Hepatocyte (in vitro differentiated cells): ENCODE results near the gene RASGRF2. TPM values are rescaled to one million over a fixed set of nuclear protein-coding genes. Genes with fewer than 3 reads are reported as not detected.

Experiments
- DNase-seq: peaks from one replicate; pipeline ENCODE4 v3.0.0-alpha.2; 2016; ENCODE audit warnings: low spot score
- H2AFZ ChIP-seq: fragments of 200-600 bp; sonication (generic); 2 replicates; pipeline ENCODE4 v1.6.0; 2016; ENCODE audit warnings: antibody characterized with exemption, mild to moderate bottlenecking
- H3K27ac ChIP-seq: fragments of 200-600 bp; sonication (generic); 2 replicates; pipeline ENCODE4 v1.5.1; 2016; ENCODE audit warnings: mild to moderate bottlenecking
- H3K27me3 ChIP-seq: fragments of 200-600 bp; sonication (generic); 2 replicates; pipeline ENCODE4 v1.6.1; 2016
- H3K36me3 ChIP-seq: fragments of 200-600 bp; sonication (generic); replicated peaks from 2 replicates; pipeline ENCODE4 v1.5.1; 2016; ENCODE audit warnings: low read depth; ENCODE audit not compliant: insufficient read depth
- H3K4me1 ChIP-seq: fragments of 200-600 bp; sonication (generic); 2 replicates; pipeline ENCODE4 v1.5.1; 2016; ENCODE audit warnings: mild to moderate bottlenecking, moderate library complexity; ENCODE audit not compliant: insufficient read depth
- H3K4me2 ChIP-seq: fragments of 200-600 bp; sonication (generic); 2 replicates; pipeline ENCODE4 v1.6.0; 2016
- H3K4me3 ChIP-seq: fragments of 200-600 bp; sonication (generic); 2 replicates; pipeline ENCODE4 v1.5.1; 2016; ENCODE audit warnings: mild to moderate bottlenecking
- H3K79me2 ChIP-seq: fragments of 200-600 bp; sonication (generic); 2 replicates; pipeline ENCODE4 v1.6.0; 2017; ENCODE audit warnings: mild to moderate bottlenecking
- H3K9me2 ChIP-seq: fragments of 200-600 bp; sonication (generic); replicated peaks from 2 replicates; pipeline ENCODE4 v1.6.0; 2017; ENCODE audit warnings: mild to moderate bottlenecking; ENCODE audit not compliant: insufficient read depth
- H3K9me3 ChIP-seq: fragments of 200-600 bp; sonication (generic); 2 replicates; pipeline ENCODE4 v1.5.1; 2016; ENCODE audit warnings: low read depth, mild to moderate bottlenecking
- H4K20me1 ChIP-seq: fragments of 200-600 bp; sonication (generic); 2 replicates; pipeline ENCODE4 v1.6.0; 2016; ENCODE audit warnings: mild to moderate bottlenecking; ENCODE audit not compliant: insufficient read depth, poor library complexity, severe bottlenecking
- EZH2 ChIP-seq: fragments of 200-600 bp; sonication (generic); IDR thresholded peaks from 2 replicates; pipeline ENCODE4 v1.6.1; 2016; ENCODE audit warnings: antibody characterized with exemption, mild to moderate bottlenecking, borderline replicate concordance
- EZH2phosphoT487 ChIP-seq: fragments of 200-600 bp; sonication (generic); IDR thresholded peaks from one replicate; pipeline ENCODE4 v1.6.1; 2018; ENCODE audit warnings: antibody characterized with exemption, mild to moderate bottlenecking, low read depth, moderate library complexity; ENCODE audit not compliant: unreplicated experiment, severe bottlenecking
- WGBS: methylation state at CpG from one replicate; pipeline ENCODE4 v1.1.6; 2016; ENCODE audit warnings: low lambda C conversion rate; ENCODE audit errors: missing lambda C conversion rate; 5-methylcytosine and 5-hydroxymethylcytosine counted together
- polyA plus RNA-seq: library from polyadenylated mRNA; unstranded; fragments of >200 nt; fragmentation: Nextera tagmentation; extraction: Ambion mirVana; gene quantifications from 2 replicates; pipeline ENCODE4 v1.2.1, GENCODE V29; 2016
- total RNA-seq: library from RNA; depleted of rRNA; stranded (reverse); fragments of >200 nt; gene quantifications from 2 replicates; pipeline ENCODE4 v1.2.3, GENCODE V29; 2014
- TF ChIP-seq, protein P1 (sequence below): fragments of 200-600 bp; sonication (generic); IDR thresholded peaks from 2 replicates; pipeline ENCODE4 v1.5.1; 2016; ENCODE audit warnings: antibody characterized with exemption, mild to moderate bottlenecking; ENCODE audit not compliant: poor library complexity

The RASGRF2 gene
- total and polyA plus RNA-seq, 2 experiments from 2014 or later, result 2.0 to 3.3 TPM

- TF ChIP-seq EZH2 (no peak), EZH2phosphoT487 (no peak)
- TF ChIP-seq, protein P1, sequence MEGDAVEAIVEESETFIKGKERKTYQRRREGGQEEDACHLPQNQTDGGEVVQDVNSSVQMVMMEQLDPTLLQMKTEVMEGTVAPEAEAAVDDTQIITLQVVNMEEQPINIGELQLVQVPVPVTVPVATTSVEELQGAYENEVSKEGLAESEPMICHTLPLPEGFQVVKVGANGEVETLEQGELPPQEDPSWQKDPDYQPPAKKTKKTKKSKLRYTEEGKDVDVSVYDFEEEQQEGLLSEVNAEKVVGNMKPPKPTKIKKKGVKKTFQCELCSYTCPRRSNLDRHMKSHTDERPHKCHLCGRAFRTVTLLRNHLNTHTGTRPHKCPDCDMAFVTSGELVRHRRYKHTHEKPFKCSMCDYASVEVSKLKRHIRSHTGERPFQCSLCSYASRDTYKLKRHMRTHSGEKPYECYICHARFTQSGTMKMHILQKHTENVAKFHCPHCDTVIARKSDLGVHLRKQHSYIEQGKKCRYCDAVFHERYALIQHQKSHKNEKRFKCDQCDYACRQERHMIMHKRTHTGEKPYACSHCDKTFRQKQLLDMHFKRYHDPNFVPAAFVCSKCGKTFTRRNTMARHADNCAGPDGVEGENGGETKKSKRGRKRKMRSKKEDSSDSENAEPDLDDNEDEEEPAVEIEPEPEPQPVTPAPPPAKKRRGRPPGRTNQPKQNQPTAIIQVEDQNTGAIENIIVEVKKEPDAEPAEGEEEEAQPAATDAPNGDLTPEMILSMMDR, result no peak
- H3K36me3 ChIP-seq, result no peaks in the 10 kb centered on the region
- H3K4me1 ChIP-seq, result peaks cover 4% of the 10 kb centered on the region
- H3K4me3 ChIP-seq, result no peak overlapping the region
- H3K4me2 ChIP-seq, result no peak overlapping the region
- no peaks in the 10 kb centered on the region for H3K9me3 ChIP-seq
- H4K20me1 ChIP-seq, result no peaks in the 10 kb centered on the region
- H3K27ac ChIP-seq, result no peak overlapping the region
- no peak overlapping the region for H2AFZ ChIP-seq
- H3K79me2 ChIP-seq, result no peaks in the 10 kb centered on the region
- no peak for DNase-seq
- WGBS, result 86% methylated on average over 2 of the region's 2 CpGs
- H3K27me3 ChIP-seq, result peaks cover 47% of the 10 kb centered on the region
- no peaks in the 10 kb centered on the region for H3K9me2 ChIP-seq
Measured at GRCh38 chr5:80955082-80955590, 5.0 kb upstream of the RASGRF2 start.

GRCh38 chr5:80956272-80956671, 3.9 kb upstream of the RASGRF2 start:
- Histone ChIP-seq H4K20me1 (no peaks in the 10 kb centered on the region), H3K9me3 (no peaks in the 10 kb centered on the region), H3K4me1 (peaks cover 4% of the 10 kb centered on the region), H3K4me3 (no peak overlapping the region), H3K27ac (no peak overlapping the region), H3K9me2 (no peaks in the 10 kb centered on the region), H2AFZ (no peak overlapping the region), H3K4me2 (no peak overlapping the region), H3K36me3 (no peaks in the 10 kb centered on the region), H3K79me2 (no peaks in the 10 kb centered on the region), H3K27me3 (peaks cover 53% of the 10 kb centered on the region)
- TF ChIP-seq EZH2 (no peak), EZH2phosphoT487 (no peak)
- TF ChIP-seq, protein P1, result no peak
- WGBS, result 70% methylated on average over 7 of the region's 7 CpGs
- no peak for DNase-seq

- H4K20me1 ChIP-seq, result no peaks in the 10 kb centered on the region
- peaks cover 60% of the 10 kb centered on the region for H3K27me3 ChIP-seq
- H3K27ac ChIP-seq, result no peak overlapping the region
- TF ChIP-seq, protein P1, result no peak
- TF ChIP-seq EZH2phosphoT487 (no peak), EZH2 (no peak)
- H3K4me1 ChIP-seq, result peaks cover 4% of the 10 kb centered on the region
- H3K9me3 ChIP-seq, result no peaks in the 10 kb centered on the region
- no peak for DNase-seq
- no peaks in the 10 kb centered on the region for H3K79me2 ChIP-seq
- no peak overlapping the region for H3K4me3 ChIP-seq
- H3K4me2 ChIP-seq, result no peak overlapping the region
- 57% methylated on average over 6 of the region's 6 CpGs for WGBS
- H3K36me3 ChIP-seq, result no peaks in the 10 kb centered on the region
- H2AFZ ChIP-seq, result no peak overlapping the region
- no peaks in the 10 kb centered on the region for H3K9me2 ChIP-seq
Measured at GRCh38 chr5:80957031-80957761, 3.0 kb upstream of the RASGRF2 start.
